NCI-H1436 (cell line): ENCODE measurements around the gene SNX32.
"Not testable (repeated sequence)": the region's sequence is repeated elsewhere in the genome, so short reads cannot be mapped to it uniquely, and the experiment has no call there.

Experiments
- DNase-seq: peaks from one replicate; lab custom pipeline; 2025; lab: John Stamatoyannopoulos, UW

SNX32 gene

GRCh38 chr11:65829459-65829858 lies 4.3 kb upstream of the SNX32 start:
- no peak for DNase-seq

GRCh38 chr11:65832231-65832630 lies 1.5 kb upstream of the SNX32 start:
- not testable (repeated sequence) for DNase-seq

GRCh38 chr11:65834202-65834601 lies 439 bp downstream of the SNX32 start:
- no peak for DNase-seq

GRCh38 chr11:65842144-65842543 lies 8.4 kb downstream of the SNX32 start:
- no peak for DNase-seq

- DNase-seq, result no peak
Observed at GRCh38 chr11:65843811-65844210, 10.0 kb downstream of the SNX32 start.

- DNase-seq, result no peak
Observed at GRCh38 chr11:65844231-65844872, 10.6 kb downstream of the SNX32 start.

- DNase-seq, result no peak
Observed at GRCh38 chr11:65847746-65848145, 14.0 kb downstream of the SNX32 start.

- DNase-seq, result not testable (repeated sequence)
Observed at GRCh38 chr11:65848693-65849092, 14.9 kb downstream of the SNX32 start.

GRCh38 chr11:65849366-65849765 lies 15.6 kb downstream of the SNX32 start:
- DNase-seq, result no peak

- no peak for DNase-seq
Observed at GRCh38 chr11:65849771-65850216, 16.0 kb downstream of the SNX32 start.

GRCh38 chr11:65850217-65851082 lies 16.7 kb downstream of the SNX32 start:
- no peak for DNase-seq

GRCh38 chr11:65851083-65851579 lies 17.4 kb downstream of the SNX32 start:
- no peak for DNase-seq

GRCh38 chr11:65851811-65852507 lies 18.2 kb downstream of the SNX32 start:
- DNase-seq, result no peak

GRCh38 chr11:65852508-65853245 lies 18.9 kb downstream of the SNX32 start:
- no peak for DNase-seq

- no peak for DNase-seq
Observed at GRCh38 chr11:65853246-65853979, 19.6 kb downstream of the SNX32 start.

GRCh38 chr11:65854161-65854592 lies 20.4 kb downstream of the SNX32 start:
- DNase-seq, result no peak

GRCh38 chr11:65854852-65855837 lies 21.4 kb downstream of the SNX32 start:
- DNase-seq, result no peak

GRCh38 chr11:65855927-65856363 lies 22.2 kb downstream of the SNX32 start:
- DNase-seq, result no peak

- peak; percentile 54 for DNase-seq
Observed at GRCh38 chr11:65856689-65857499, 23.1 kb downstream of the SNX32 start.
